HG02981 (cell line): ENCODE measurements around the gene SMARCB1.

ENCODE experiments used
- ATAC-seq: cut with Tn5 transposase; IDR thresholded peaks from one replicate; pipeline ENCODE4 v1.9.1; 2021; ENCODE audit warnings: mild to moderate bottlenecking, moderate library complexity; ENCODE audit not compliant: unreplicated experiment

Gene SMARCB1

GRCh38 chr22:23828800-23829680 is 42.3 kb downstream of the SMARCB1 start:
- ATAC-seq = no peak

GRCh38 chr22:23829845-23830372 is 43.1 kb downstream of the SMARCB1 start:
- ATAC-seq = no peak

- ATAC-seq = no peak
Measured at GRCh38 chr22:23831261-23831660, 44.5 kb downstream of the SMARCB1 start.

- no peak for ATAC-seq
Measured at GRCh38 chr22:23831781-23832180, 45.0 kb downstream of the SMARCB1 start.

GRCh38 chr22:23832226-23833016 is 45.7 kb downstream of the SMARCB1 start:
- ATAC-seq = no peak

- ATAC-seq = no peak
Measured at GRCh38 chr22:23833017-23833751, 46.4 kb downstream of the SMARCB1 start.

GRCh38 chr22:23833911-23834317 is 47.1 kb downstream of the SMARCB1 start:
- no peak for ATAC-seq

GRCh38 chr22:23834406-23834792 is 47.6 kb downstream of the SMARCB1 start:
- no peak for ATAC-seq

- no peak for ATAC-seq
Measured at GRCh38 chr22:23834793-23835483, 48.2 kb downstream of the SMARCB1 start.

GRCh38 chr22:23835484-23836144 is 48.8 kb downstream of the SMARCB1 start:
- no peak for ATAC-seq

- no peak for ATAC-seq
Measured at GRCh38 chr22:23836281-23836680, 49.5 kb downstream of the SMARCB1 start.

- ATAC-seq = no peak
Measured at GRCh38 chr22:23836692-23837495, 50.1 kb downstream of the SMARCB1 start.

- no peak for ATAC-seq
Measured at GRCh38 chr22:23837496-23837859, 50.7 kb downstream of the SMARCB1 start.

- ATAC-seq = peak; percentile 8
Measured at GRCh38 chr22:23837911-23838680, 51.3 kb downstream of the SMARCB1 start.

GRCh38 chr22:23838681-23839468 is 52.1 kb downstream of the SMARCB1 start, which contains the start of gene DERL3:
Gene DERL3 (minus strand): TSS chr22:23839006. CDS start chr22:23838987, 19 bp downstream.
- peak; percentile 68 for ATAC-seq

- no peak for ATAC-seq
Measured at GRCh38 chr22:23840026-23840425, 53.3 kb downstream of the SMARCB1 start.

GRCh38 chr22:23841292-23841691 is 54.5 kb downstream of the SMARCB1 start:
- no peak for ATAC-seq
